Hematopoietic multipotent progenitor cell treated with erythropoietin and hydrocortisone succinate and interleukin-3 and kit ligand, for 4 days (in vitro differentiated cells): ENCODE results near the gene CORO2A.
"Not testable (repeated sequence)": the region's sequence is repeated elsewhere in the genome, so short reads cannot be mapped to it uniquely, and the experiment has no call there.

ENCODE experiments used
- DNase-seq: peaks from one replicate; pipeline ENCODE4 v3.0.0-alpha.2; 2015

The CORO2A gene

DNA sequence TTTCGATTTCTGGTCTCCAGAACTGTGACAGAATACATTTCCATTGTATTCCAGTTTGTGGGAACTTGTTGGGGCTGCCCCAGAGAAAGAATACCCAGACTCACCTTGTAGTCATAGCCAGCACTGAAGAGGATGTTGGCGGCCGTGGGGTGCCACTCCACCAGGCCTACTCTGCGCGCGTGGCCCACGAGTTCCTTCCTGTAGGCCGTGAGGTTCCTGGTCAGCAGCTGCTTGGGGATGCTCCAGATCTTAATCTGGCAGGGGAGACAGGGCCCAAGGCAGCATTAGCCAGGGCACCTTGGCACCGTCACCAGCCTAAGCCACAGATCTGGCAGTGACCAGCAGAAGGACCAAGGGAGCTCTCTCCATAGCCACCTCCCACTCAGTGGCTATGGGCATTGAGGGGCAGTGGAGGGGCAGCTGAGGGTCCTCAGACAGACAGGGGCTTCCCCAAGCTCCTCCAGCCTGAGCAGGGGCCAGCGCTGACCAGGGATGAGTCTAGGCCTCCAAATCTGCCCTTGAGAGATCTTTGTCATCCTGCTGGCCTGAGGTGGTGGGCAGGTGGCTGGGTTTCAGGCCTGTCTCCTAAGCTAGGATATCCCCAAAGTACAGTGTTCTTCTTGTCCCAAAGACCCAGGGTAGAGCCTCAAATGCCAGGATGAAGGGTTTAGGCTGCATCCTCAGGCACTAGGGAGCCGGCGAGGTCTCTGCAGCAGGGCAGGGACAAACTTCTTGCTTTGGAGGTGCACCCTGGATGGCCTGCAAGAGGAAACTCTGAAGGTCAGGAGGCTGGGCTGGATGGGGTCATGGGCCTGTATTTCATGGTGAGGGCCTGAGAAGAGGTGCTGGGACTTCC, 57.5 kb downstream of the CORO2A start:
- DNase-seq, result no peak

DNA sequence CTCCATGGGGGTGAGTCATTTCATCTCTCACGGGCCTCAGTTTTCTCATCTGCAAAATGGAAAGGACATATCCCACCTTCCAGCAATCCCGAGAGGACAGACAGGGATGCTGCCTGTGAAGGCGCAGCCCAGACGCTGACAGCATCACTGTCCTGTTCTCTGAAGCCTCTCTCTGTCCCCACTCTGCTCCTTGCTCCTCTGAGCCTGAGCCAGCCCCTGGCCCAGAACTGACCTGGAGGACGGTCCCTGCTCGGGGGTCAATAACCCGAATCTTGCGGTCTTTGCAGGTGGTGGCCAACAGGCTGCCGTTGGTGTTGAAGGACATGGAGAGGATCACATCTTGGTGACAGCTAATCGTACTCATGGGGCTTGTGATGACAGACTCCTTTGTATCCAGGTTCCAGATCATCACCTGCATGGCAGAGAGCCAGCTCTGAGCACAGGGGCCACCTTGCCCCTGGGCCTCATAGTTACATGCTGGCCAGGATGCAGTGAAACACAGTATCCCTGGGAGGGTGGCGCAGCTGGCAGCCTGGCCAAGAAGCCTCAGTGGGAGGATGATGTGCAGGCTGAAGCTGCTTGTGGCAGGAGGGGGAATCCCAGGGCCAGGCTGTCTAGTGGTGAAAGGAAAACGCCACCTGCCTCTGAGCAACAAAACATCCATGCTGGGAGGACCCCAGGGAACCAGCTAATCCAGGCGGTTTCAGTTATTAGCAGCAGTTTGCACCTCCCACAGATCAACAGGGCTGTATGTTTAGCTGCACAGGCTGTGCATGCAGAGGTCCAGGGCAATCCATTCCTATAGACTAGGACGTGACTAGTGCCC, 59.4 kb downstream of the CORO2A start:
- no peak for DNase-seq

- DNase-seq, result no peak
Measured at GRCh38 chr9:98132158-98132557, 60.3 kb downstream of the CORO2A start.

GRCh38 chr9:98130576-98131228, 61.7 kb downstream of the CORO2A start:
- no peak for DNase-seq

DNA sequence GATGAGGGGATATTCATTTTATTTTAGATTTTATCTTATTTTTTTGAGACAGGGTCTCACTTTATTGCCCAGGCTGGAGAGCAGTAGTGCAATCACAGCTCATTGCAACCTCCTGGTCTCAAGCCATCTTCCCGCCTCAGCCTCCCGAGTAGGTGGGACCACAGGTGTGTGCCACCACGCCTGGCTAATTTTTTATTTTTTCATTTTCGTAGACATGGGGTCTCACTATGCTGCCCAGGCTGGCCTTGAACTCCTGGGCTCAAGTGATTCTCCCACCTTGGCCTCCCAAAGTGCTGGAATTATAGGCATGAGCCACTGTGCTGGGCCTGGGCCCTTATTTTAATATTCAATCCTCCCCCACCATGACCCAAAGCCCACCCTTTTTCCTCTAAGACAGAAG, 62.4 kb downstream of the CORO2A start:
- not testable (repeated sequence) for DNase-seq

GRCh38 chr9:98129451-98129881, 63.0 kb downstream of the CORO2A start:
- DNase-seq, result peak; percentile 77

GRCh38 chr9:98128316-98128715, 64.1 kb downstream of the CORO2A start:
- no peak for DNase-seq

DNA sequence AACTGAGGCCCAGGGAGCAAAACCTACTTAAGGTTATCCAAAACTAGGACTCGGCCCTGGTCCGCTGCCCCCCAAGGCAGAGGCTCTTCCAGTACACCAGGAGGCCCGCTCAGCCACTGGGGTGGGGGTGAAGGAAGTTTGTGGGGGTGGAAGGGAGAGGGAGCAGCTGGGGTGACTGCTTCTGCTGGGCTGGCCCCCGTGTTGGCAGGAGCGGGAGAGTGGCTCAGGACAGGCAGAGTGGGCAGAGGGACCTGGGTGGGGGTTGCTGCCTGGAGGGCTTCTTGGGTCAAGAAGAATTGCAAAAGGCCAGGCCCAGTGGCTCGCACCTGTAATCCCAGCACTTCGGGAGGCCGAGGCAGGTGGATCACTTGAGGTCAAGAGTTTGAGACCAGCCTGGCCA, 65.2 kb downstream of the CORO2A start:
- DNase-seq, result no peak

- DNase-seq, result no peak
Measured at GRCh38 chr9:98124637-98125426, 67.6 kb downstream of the CORO2A start.

GRCh38 chr9:98124091-98124490, 68.3 kb downstream of the CORO2A start:
- DNase-seq, result not testable (repeated sequence)

DNA sequence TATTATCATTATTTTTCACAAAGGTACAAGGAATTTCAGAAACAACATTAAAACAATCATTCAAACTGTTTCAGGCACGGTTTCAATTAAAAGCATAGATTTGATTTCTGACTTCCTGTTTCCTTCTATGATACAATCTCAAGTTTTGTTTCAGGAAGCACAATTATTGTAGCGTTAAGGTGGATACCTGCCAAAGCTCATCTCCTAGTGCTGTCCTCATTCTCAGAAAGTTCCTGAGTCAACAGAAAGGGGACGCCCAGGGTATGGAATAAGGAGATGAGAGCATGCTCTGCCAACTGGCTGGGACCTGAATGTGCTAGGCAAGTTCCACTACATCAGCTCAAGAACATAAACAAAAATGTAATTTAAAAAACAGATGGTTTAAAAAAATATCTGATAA, 71.4 kb downstream of the CORO2A start:
- peak; percentile 53 for DNase-seq

DNA sequence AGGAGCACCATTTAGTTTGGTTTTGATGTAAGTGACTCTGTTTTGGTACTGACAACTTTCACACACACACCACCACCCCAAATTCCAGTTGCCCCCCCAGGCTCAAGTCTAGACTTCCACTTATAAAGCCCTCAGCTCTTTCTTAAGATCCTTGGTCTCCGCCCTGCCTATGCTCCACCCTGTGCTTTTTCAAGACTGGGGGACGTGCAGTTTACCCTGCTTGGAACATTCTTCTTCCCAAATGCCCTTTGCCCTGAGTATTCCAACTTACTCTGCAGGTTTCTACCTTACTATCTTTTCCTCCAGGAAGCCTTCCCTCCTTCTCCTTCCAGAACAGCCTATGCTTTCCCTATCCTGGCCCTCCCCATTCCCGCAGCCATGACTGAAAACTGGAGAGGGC, 72.0 kb downstream of the CORO2A start:
- peak; percentile 39 for DNase-seq

DNA sequence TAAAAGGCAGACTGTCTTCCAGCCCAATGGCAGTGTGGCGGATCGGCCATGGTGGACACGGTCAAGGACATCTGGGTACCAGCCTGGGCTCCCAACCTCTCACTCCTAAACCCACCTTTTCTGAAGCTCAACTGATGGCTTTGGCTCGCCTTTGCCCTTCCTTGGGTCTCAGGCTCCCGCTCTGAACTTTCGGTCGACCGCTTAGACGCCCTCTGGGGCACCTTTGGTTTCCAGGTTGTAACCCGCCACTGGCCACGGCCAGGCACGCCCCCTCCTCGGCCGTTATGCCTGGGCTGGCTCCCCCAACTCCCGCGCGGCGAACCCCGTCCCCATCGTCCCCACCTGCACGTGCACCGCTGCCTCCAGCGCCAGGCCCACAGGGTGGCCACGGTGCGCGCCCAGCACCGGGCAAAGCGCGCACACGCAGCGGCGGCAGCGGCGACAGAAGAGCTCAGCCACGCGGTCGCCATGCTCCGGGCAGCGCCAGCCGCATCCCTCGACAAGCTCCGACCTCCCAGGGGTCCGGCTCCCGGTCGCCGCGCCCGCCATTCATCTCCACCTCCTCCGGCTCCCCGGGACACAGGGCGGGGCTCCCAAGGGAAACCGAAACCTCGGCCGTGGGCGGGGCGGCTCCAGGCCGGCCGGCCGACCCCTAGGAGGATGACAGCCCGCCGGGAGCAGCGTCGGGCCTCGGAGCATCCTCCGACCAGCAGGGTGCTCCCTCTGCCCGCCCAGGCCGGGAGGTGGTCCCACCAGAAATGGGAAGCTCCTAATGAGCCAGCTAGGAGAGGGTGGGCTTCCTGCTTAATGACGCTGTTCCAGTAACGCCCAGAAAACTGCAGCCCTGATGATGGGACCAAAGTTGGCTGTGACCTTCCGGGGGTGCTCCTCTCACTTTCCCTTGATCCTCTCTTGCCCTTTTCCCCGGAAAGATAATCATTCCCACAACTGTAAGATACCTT, 73.5 kb downstream of the CORO2A start, which contains the start of gene TRIM14:
Gene TRIM14 (minus strand): TSS at position 583 of the 962 bp plus-strand sequence. CDS start 34 bp downstream, at position 549.
- DNase-seq, result peak; percentile 84

- peak; percentile 89 for DNase-seq
Measured at GRCh38 chr9:98117984-98118639, 74.3 kb downstream of the CORO2A start.

GRCh38 chr9:98117097-98117496, 75.3 kb downstream of the CORO2A start:
- not testable (repeated sequence) for DNase-seq

- DNase-seq, result no peak
Measured at GRCh38 chr9:98109052-98109451, 83.4 kb downstream of the CORO2A start.

- DNase-seq, result peak; percentile 22
Measured at GRCh38 chr9:98108531-98109031, 83.9 kb downstream of the CORO2A start.

GRCh38 chr9:98107926-98108325, 84.5 kb downstream of the CORO2A start:
- no peak for DNase-seq

GRCh38 chr9:98105006-98105405, 87.4 kb downstream of the CORO2A start:
- no peak for DNase-seq

GRCh38 chr9:98104445-98104881, 88.0 kb downstream of the CORO2A start:
- peak; percentile 89 for DNase-seq
